G401.6 (cell line): Measurements from ENCODE around the gene PCDH9.

ENCODE experiments used
- FAIRE-seq: peaks from 2 replicates; lab custom pipeline; 2012; peaks lifted over from hg19 to GRCh38; lab: Jason Lieb, UNC

The PCDH9 gene

GRCh38 chr13:67018775-67019174, 211.4 kb downstream of the PCDH9 start:
- FAIRE-seq = no peak

GRCh38 chr13:67017276-67017675, 212.9 kb downstream of the PCDH9 start:
- no peak for FAIRE-seq

- no peak for FAIRE-seq
Observed at GRCh38 chr13:67015976-67016600, 214.0 kb downstream of the PCDH9 start.

- no peak for FAIRE-seq
Observed at GRCh38 chr13:67014399-67014798, 215.7 kb downstream of the PCDH9 start.

- no peak for FAIRE-seq
Observed at GRCh38 chr13:67013709-67014108, 216.4 kb downstream of the PCDH9 start.

- no peak for FAIRE-seq
Observed at GRCh38 chr13:67008075-67008668, 222.0 kb downstream of the PCDH9 start.

GRCh38 chr13:67004511-67004910, 225.6 kb downstream of the PCDH9 start:
- FAIRE-seq = no peak

- no peak for FAIRE-seq
Observed at GRCh38 chr13:67003743-67004142, 226.4 kb downstream of the PCDH9 start.

GRCh38 chr13:67001363-67001762, 228.8 kb downstream of the PCDH9 start:
- no peak for FAIRE-seq

GRCh38 chr13:66996503-66996902, 233.6 kb downstream of the PCDH9 start:
- FAIRE-seq = no peak

GRCh38 chr13:66995203-66995611, 234.9 kb downstream of the PCDH9 start:
- no peak for FAIRE-seq

GRCh38 chr13:66994517-66995202, 235.5 kb downstream of the PCDH9 start:
- no peak for FAIRE-seq

- no peak for FAIRE-seq
Observed at GRCh38 chr13:66994097-66994496, 236.0 kb downstream of the PCDH9 start.

- no peak for FAIRE-seq
Observed at GRCh38 chr13:66992719-66993118, 237.4 kb downstream of the PCDH9 start.

GRCh38 chr13:66992183-66992582, 238.0 kb downstream of the PCDH9 start:
- FAIRE-seq = no peak

- FAIRE-seq = no peak
Observed at GRCh38 chr13:66984241-66984640, 245.9 kb downstream of the PCDH9 start.

GRCh38 chr13:66981912-66982311, 248.2 kb downstream of the PCDH9 start:
- FAIRE-seq = no peak

- FAIRE-seq = no peak
Observed at GRCh38 chr13:66977161-66977560, 253.0 kb downstream of the PCDH9 start.

- FAIRE-seq = no peak
Observed at GRCh38 chr13:66974889-66975288, 255.2 kb downstream of the PCDH9 start.

- no peak for FAIRE-seq
Observed at GRCh38 chr13:66974174-66974573, 256.0 kb downstream of the PCDH9 start.

- FAIRE-seq = no peak
Observed at GRCh38 chr13:66972659-66973058, 257.5 kb downstream of the PCDH9 start.

GRCh38 chr13:66971004-66971403, 259.1 kb downstream of the PCDH9 start:
- FAIRE-seq = no peak

- FAIRE-seq = no peak
Observed at GRCh38 chr13:66969291-66969690, 260.8 kb downstream of the PCDH9 start.
